ENCODE results near the gene SRP68.
A peak's percentile ranks its signal among the peaks of the same experiment; 100 is the strongest.
"Not testable (repeated sequence)": the region's sequence is repeated elsewhere in the genome, so short reads cannot be mapped to it uniquely, and the experiment has no call there.

Gene SRP68

GRCh38 chr17:76051561-76051960 is 20.8 kb downstream of the SRP68 start:
- H3K4me3 Mint-ChIP-seq = no peak overlapping the region
- DNase-seq = no peak
- no peak for ATAC-seq (replicated peaks)
- H3K9me3 Mint-ChIP-seq = no peaks in the 10 kb centered on the region
- no peak overlapping the region for H3K27ac Mint-ChIP-seq
- H3K36me3 Mint-ChIP-seq (ENCODE audit: insufficient read depth) = peaks cover 81% of the 10 kb centered on the region
- no peaks in the 10 kb centered on the region for H3K27me3 Mint-ChIP-seq
- peaks cover 8 to 16% of the 10 kb centered on the region in 2 donors for H3K4me1 Mint-ChIP-seq (ENCODE audit: low read depth in 2 of 2)

- Mint-ChIP-seq H3K4me3 (no peak overlapping the region), H3K36me3 (ENCODE audit: insufficient read depth) (peaks cover 81% of the 10 kb centered on the region), H3K27me3 (no peaks in the 10 kb centered on the region), H3K27ac (no peak overlapping the region), H3K9me3 (no peaks in the 10 kb centered on the region), H3K4me1 (ENCODE audit: low read depth in 2 of 2) (peaks cover 8 to 13% of the 10 kb centered on the region in 2 donors)
- ATAC-seq (replicated peaks) (no peak), DNase-seq (no peak)
Measured at GRCh38 chr17:76050538-76051467, 21.5 kb downstream of the SRP68 start.

GRCh38 chr17:76049836-76050537 is 22.3 kb downstream of the SRP68 start:
- H3K36me3 Mint-ChIP-seq (ENCODE audit: insufficient read depth) = peaks cover 81% of the 10 kb centered on the region
- H3K9me3 Mint-ChIP-seq = no peaks in the 10 kb centered on the region
- no peaks in the 10 kb centered on the region for H3K27me3 Mint-ChIP-seq
- peaks cover 8 to 13% of the 10 kb centered on the region in 2 donors for H3K4me1 Mint-ChIP-seq (ENCODE audit: low read depth in 2 of 2)
- ATAC-seq (replicated peaks) (no peak), DNase-seq (no peak)
- H3K27ac Mint-ChIP-seq = peak overlapping the region in 1 of 2 donors; percentile 70
- no peak overlapping the region for H3K4me3 Mint-ChIP-seq

- H3K27ac Mint-ChIP-seq = peak overlapping the region; percentile 27 to 70
- no peak overlapping the region for H3K4me3 Mint-ChIP-seq
- peaks cover 82% of the 10 kb centered on the region for H3K36me3 Mint-ChIP-seq (ENCODE audit: insufficient read depth)
Measured at GRCh38 chr17:76049239-76049638, 23.1 kb downstream of the SRP68 start.

GRCh38 chr17:76048711-76049110 is 23.6 kb downstream of the SRP68 start:
- Mint-ChIP-seq H3K4me1 (ENCODE audit: low read depth in 2 of 2) (peaks cover 8 to 13% of the 10 kb centered on the region in 2 donors), H3K9me3 (no peaks in the 10 kb centered on the region), H3K27me3 (no peaks in the 10 kb centered on the region), H3K27ac (peak overlapping the region; percentile 27 to 70), H3K4me3 (no peak overlapping the region), H3K36me3 (ENCODE audit: insufficient read depth) (peaks cover 86% of the 10 kb centered on the region)
- ATAC-seq (replicated peaks) = no peak
- no peak for DNase-seq

More at GRCh38 chr17:76049239-76049638, 23.1 kb downstream of the SRP68 start:
- ATAC-seq (replicated peaks) = no peak
- no peak for DNase-seq
- Mint-ChIP-seq H3K4me1 (ENCODE audit: low read depth in 2 of 2) (peaks cover 8 to 13% of the 10 kb centered on the region in 2 donors), H3K27me3 (no peaks in the 10 kb centered on the region), H3K9me3 (no peaks in the 10 kb centered on the region)

- H3K9me3 Mint-ChIP-seq = no peaks in the 10 kb centered on the region
- H3K27ac Mint-ChIP-seq = peak overlapping the region; percentile 7 to 70
- peaks cover 8 to 13% of the 10 kb centered on the region in 2 donors for H3K4me1 Mint-ChIP-seq (ENCODE audit: low read depth in 2 of 2)
- no peak overlapping the region for H3K4me3 Mint-ChIP-seq
- no peak for DNase-seq
- peaks cover 86% of the 10 kb centered on the region for H3K36me3 Mint-ChIP-seq (ENCODE audit: insufficient read depth)
- no peaks in the 10 kb centered on the region for H3K27me3 Mint-ChIP-seq
- ATAC-seq (replicated peaks) = no peak
Measured at GRCh38 chr17:76048025-76048605, 24.2 kb downstream of the SRP68 start.

- ATAC-seq (replicated peaks) (no peak), DNase-seq (no peak)
- no peak overlapping the region for H3K27ac Mint-ChIP-seq
- no peaks in the 10 kb centered on the region for H3K9me3 Mint-ChIP-seq
- H3K27me3 Mint-ChIP-seq = no peaks in the 10 kb centered on the region
- H3K4me3 Mint-ChIP-seq = no peak overlapping the region
- H3K36me3 Mint-ChIP-seq (ENCODE audit: insufficient read depth) = peaks cover 95% of the 10 kb centered on the region
- H3K4me1 Mint-ChIP-seq (ENCODE audit: low read depth in 2 of 2) = peaks cover 5 to 9% of the 10 kb centered on the region in 2 donors
Measured at GRCh38 chr17:76046064-76046463, 26.3 kb downstream of the SRP68 start.

GRCh38 chr17:76044475-76045007 is 27.8 kb downstream of the SRP68 start:
- Mint-ChIP-seq H3K36me3 (ENCODE audit: insufficient read depth) (peaks cover 90% of the 10 kb centered on the region), H3K27ac (peak overlapping the region in 1 of 2 donors; percentile 49)
- H3K27me3 Mint-ChIP-seq; ATAC-seq (replicated peaks); H3K4me3 Mint-ChIP-seq; H3K4me1 Mint-ChIP-seq (ENCODE audit: low read depth in 2 of 2); DNase-seq; H3K9me3 Mint-ChIP-seq: not testable (repeated sequence)

GRCh38 chr17:76042868-76043267 is 29.4 kb downstream of the SRP68 start:
- H3K36me3 Mint-ChIP-seq (ENCODE audit: insufficient read depth) = peaks cover 87% of the 10 kb centered on the region
- not testable (repeated sequence) for H3K27me3 Mint-ChIP-seq

GRCh38 chr17:76040376-76040775 is 31.9 kb downstream of the SRP68 start:
- no peak for ATAC-seq (replicated peaks)
- Mint-ChIP-seq H3K4me3 (no peak overlapping the region), H3K9me3 (no peaks in the 10 kb centered on the region), H3K27ac (peak overlapping the region in 1 of 2 donors; percentile 81), H3K36me3 (ENCODE audit: insufficient read depth) (peaks cover 63% of the 10 kb centered on the region), H3K4me1 (ENCODE audit: low read depth in 2 of 2) (no peaks in the 10 kb centered on the region), H3K27me3 (no peaks in the 10 kb centered on the region)
- DNase-seq = no peak

More at GRCh38 chr17:76042868-76043267, 29.4 kb downstream of the SRP68 start:
- H3K4me3 Mint-ChIP-seq; H3K9me3 Mint-ChIP-seq; ATAC-seq (replicated peaks); H3K27ac Mint-ChIP-seq; DNase-seq; H3K4me1 Mint-ChIP-seq (ENCODE audit: low read depth in 2 of 2): not testable (repeated sequence)

GRCh38 chr17:76039121-76039520 is 33.2 kb downstream of the SRP68 start:
- Mint-ChIP-seq H3K9me3 (no peaks in the 10 kb centered on the region), H3K36me3 (ENCODE audit: insufficient read depth) (peaks cover 51% of the 10 kb centered on the region), H3K4me3 (no peak overlapping the region), H3K27me3 (no peaks in the 10 kb centered on the region), H3K27ac (no peak overlapping the region), H3K4me1 (ENCODE audit: low read depth in 2 of 2) (no peaks in the 10 kb centered on the region)
- no peak for DNase-seq
- no peak for ATAC-seq (replicated peaks)

- peaks cover 40% of the 10 kb centered on the region for H3K36me3 Mint-ChIP-seq (ENCODE audit: insufficient read depth)
- H3K4me1 Mint-ChIP-seq (ENCODE audit: low read depth in 2 of 2) = no peaks in the 10 kb centered on the region
- DNase-seq (no peak), ATAC-seq (replicated peaks) (no peak)
- H3K9me3 Mint-ChIP-seq = no peaks in the 10 kb centered on the region
- H3K27ac Mint-ChIP-seq = peak overlapping the region in 1 of 2 donors; percentile 32
- no peaks in the 10 kb centered on the region for H3K27me3 Mint-ChIP-seq
- H3K4me3 Mint-ChIP-seq = no peak overlapping the region
Measured at GRCh38 chr17:76038050-76038449, 34.3 kb downstream of the SRP68 start.

Data from effector memory CD8-positive, alpha-beta T cell (primary cell).